Cardiac fibroblast (primary cell): ENCODE measurements around the gene SUPV3L1.
A peak's percentile ranks its signal among the peaks of the same experiment; 100 is the strongest.

Experiments
- DNase-seq, 2 donors: peaks; one replicate each; pipeline versions ENCODE4 v3.0.0 to v3.0.0-alpha.2; 2010; ENCODE audit warnings: low read depth in 2 of 2
- H3K4me3 ChIP-seq, 2 donors: replicated peaks in 1 of 2; 1 replicate in 1 of 2; 2 replicates in 1 of 2; pipeline ENCODE4 v1.5.1; 2011; ENCODE audit warnings: low read depth in 2 of 2, low read length in 2 of 2, mild to moderate bottlenecking in 2 of 2, moderate library complexity in 1 of 2
- CTCF ChIP-seq: IDR thresholded peaks from one replicate; pipeline ENCODE4 v1.5.1; 2011; ENCODE audit warnings: low read depth, mild to moderate bottlenecking, low read length, inconsistent platforms

The SUPV3L1 gene

GRCh38 chr10:69213591-69214311, 33.7 kb downstream of the SUPV3L1 start:
- no peak for DNase-seq
- TF ChIP-seq CTCF = no peak
- no peak overlapping the region for H3K4me3 ChIP-seq

GRCh38 chr10:69214666-69215131, 34.7 kb downstream of the SUPV3L1 start:
- no peak for TF ChIP-seq CTCF
- no peak for DNase-seq
- no peak overlapping the region for H3K4me3 ChIP-seq

GRCh38 chr10:69215405-69216171, 35.6 kb downstream of the SUPV3L1 start:
- no peak for TF ChIP-seq CTCF
- no peak for DNase-seq
- H3K4me3 ChIP-seq = no peak overlapping the region

GRCh38 chr10:69216577-69217118, 36.6 kb downstream of the SUPV3L1 start:
- no peak for TF ChIP-seq CTCF
- DNase-seq = no peak
- no peak overlapping the region for H3K4me3 ChIP-seq

- no peak for TF ChIP-seq CTCF
- no peak overlapping the region for H3K4me3 ChIP-seq
- peak; percentile 75 to 80 for DNase-seq
These were observed 37.2 kb downstream of the SUPV3L1 start for GRCh38 chr10:69217119-69217754.

DNA sequence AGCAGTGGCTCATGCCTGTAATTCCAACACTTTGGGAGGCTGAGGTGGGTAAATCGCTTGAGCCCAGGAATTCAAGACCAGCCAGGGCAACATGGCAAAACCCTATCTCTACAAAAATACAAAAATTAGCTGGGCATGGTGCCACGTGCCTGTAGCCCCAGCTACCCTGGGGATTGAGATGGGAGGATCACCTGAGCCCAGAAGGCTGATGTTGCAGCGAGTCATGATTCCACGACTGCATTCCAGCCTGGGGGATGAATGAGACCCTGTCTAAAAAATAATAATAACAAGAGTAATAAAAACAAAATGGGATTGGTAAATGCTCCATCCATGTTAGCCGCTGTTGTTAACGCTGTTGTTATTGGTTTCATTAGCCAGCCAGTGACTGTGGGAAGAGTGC, 38.8 kb downstream of the SUPV3L1 start:
- no peak for DNase-seq
- TF ChIP-seq CTCF = no peak
- H3K4me3 ChIP-seq = no peak overlapping the region
